ENCODE data around the gene FSTL4. TPM values are rescaled to one million over a fixed set of nuclear protein-coding genes. Genes with fewer than 3 reads are reported as not detected.

The FSTL4 gene
- total and polyA plus RNA-seq, 2 of the 4 experiments (the other 2 are of a cell fraction), result 0.18 TPM; not detected in 1

DNA sequence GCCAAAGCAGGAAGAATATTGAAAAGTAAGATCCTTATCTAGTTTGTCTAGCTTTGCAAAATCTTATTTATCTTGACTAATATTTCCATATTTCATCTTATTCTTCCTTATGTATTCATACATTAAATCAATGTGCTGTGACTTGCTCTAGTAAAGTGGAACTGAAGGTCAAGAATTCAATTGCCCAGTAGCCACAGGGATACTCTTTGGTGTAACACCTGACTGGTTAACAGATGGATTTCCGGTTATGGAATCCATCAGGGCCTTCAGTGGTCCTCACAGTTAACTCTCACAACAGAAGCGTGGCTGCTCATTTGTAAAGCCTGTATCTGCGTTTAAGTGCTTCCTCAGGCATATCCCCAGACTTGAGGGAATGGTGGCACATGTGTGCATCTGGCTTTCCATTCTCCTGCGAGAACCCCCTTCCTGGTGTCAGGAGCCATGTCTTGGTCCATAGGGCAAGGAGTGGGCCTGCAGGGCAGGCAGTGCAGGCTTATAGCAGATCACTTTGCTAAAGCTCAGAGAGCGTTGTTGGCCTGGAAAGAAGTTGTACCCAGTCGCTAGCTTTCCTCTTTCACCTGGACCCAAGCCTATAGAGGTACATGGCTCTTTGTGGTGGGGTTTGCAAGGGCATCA is 461.3 kb downstream of the FSTL4 start:
- ChIA-PET POLR2A (ENCODE audit: unreplicated experiment) (no interaction called here), CTCF (no interaction called here)
- Histone ChIP-seq H2AK5ac (ENCODE audit: low read depth, low read length) (no peak overlapping the region), H4K20me1 (ENCODE audit: insufficient read depth, low read length) (no peaks in the 10 kb centered on the region), H3K4ac (ENCODE audit: low read depth, low read length) (no peak overlapping the region), H4K91ac (ENCODE audit: insufficient read depth, low read depth, low read length) (no peak overlapping the region), H3K23ac (ENCODE audit: low read depth, low read length) (no peak overlapping the region), H3K56ac (ENCODE audit: extremely low read depth, insufficient read depth, low read length) (no peak overlapping the region), H2BK5ac (ENCODE audit: low read depth, low read length, poor library complexity, severe bottlenecking) (no peak overlapping the region), H2BK15ac (ENCODE audit: low read depth, low read length) (no peak overlapping the region), H3K9me1 (ENCODE audit: insufficient read depth, low read length) (no peaks in the 10 kb centered on the region), H3K14ac (replicated peaks; ENCODE audit: low read depth, low read length) (no peak overlapping the region), H2AFZ (replicated peaks; ENCODE audit: low read length, poor library complexity) (no peak overlapping the region), H3K18ac (ENCODE audit: low read depth, low read length) (no peak overlapping the region), H4K5ac (ENCODE audit: low read depth, low read length) (no peak overlapping the region), H3K4me2 (ENCODE audit: low read depth, low read length) (no peak overlapping the region), H3K27me3 (ENCODE audit: control insufficient read depth, insufficient read depth, low read length) (peaks cover 4% of the 10 kb centered on the region), H3K4me3 (ENCODE audit: insufficient read depth, low read depth, low read length) (no peak overlapping the region), H2BK120ac (ENCODE audit: low read depth, low read length) (no peak overlapping the region), H3K36me3 (ENCODE audit: control insufficient read depth, insufficient read depth, low read length) (no peaks in the 10 kb centered on the region), H3K9me3 (ENCODE audit: control insufficient read depth, insufficient read depth, low read length) (no peaks in the 10 kb centered on the region), H3K79me1 (ENCODE audit: low read depth in 1 of 2, low read length in 2 of 2) (no peaks in the 10 kb centered on the region), H3K27ac (ENCODE audit: insufficient read depth, low read length) (no peak overlapping the region), H3K4me1 (ENCODE audit: control insufficient read depth, insufficient read depth, low read length) (no peaks in the 10 kb centered on the region), H2BK20ac (ENCODE audit: low read depth, low read length) (no peak overlapping the region), H4K8ac (ENCODE audit: low read depth in 2 of 2, low read length in 2 of 2) (no peak overlapping the region), H3K9ac (ENCODE audit: low read depth, low read length) (no peak overlapping the region), H2AK9ac (replicated peaks; ENCODE audit: low read depth, low read length, poor library complexity) (no peak overlapping the region)
- WGBS, 2 experiments (ENCODE audit: extremely low coverage in 2 of 2, insufficient read length in 1 of 2), result no CpG with 5 or more reads among the region's 6 CpGs
- intact Hi-C loops (cut with micrococcal nuclease) (no loop called here), dilution Hi-C loops (cut with HindIII; ENCODE audit: low sequenced_read_pairs, unreplicated experiment) (no loop called here), in situ Hi-C loops (cut with MboI; ENCODE audit: low sequenced_read_pairs) (no loop called here)
- no TSS peak for BruUV-seq (replicated peaks)
- DNase-seq (no peak), ATAC-seq (ENCODE audit: low read depth) (no peak)
- TF ChIP-seq, protein P1, sequence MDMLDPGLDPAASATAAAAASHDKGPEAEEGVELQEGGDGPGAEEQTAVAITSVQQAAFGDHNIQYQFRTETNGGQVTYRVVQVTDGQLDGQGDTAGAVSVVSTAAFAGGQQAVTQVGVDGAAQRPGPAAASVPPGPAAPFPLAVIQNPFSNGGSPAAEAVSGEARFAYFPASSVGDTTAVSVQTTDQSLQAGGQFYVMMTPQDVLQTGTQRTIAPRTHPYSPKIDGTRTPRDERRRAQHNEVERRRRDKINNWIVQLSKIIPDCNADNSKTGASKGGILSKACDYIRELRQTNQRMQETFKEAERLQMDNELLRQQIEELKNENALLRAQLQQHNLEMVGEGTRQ (IDR thresholded peaks at IDR 0.05; ENCODE audit: low read depth, low read length), result no peak
- TF ChIP-seq RFX5 (IDR thresholded peaks at IDR 0.05; ENCODE audit: low read depth, low read length) (no peak), NFE2L2 (IDR thresholded peaks at IDR 0.05; ENCODE audit: low read depth, low read length) (no peak), MXI1 (IDR thresholded peaks at IDR 0.05; ENCODE audit: borderline replicate concordance, low read depth, low read length) (no peak), SMC3 (IDR thresholded peaks at IDR 0.05; ENCODE audit: low read depth, low read length) (no peak), CEBPB (IDR thresholded peaks at IDR 0.05; ENCODE audit: low read depth, low read length) (no peak), POLR2A (IDR thresholded peaks at IDR 0.05; ENCODE audit: low read depth, low read length) (no peak), CHD1 (IDR thresholded peaks at IDR 0.05; ENCODE audit: low read depth, low read length) (no peak), RAD21 (IDR thresholded peaks at IDR 0.05; ENCODE audit: low read length) (no peak), MAZ (IDR thresholded peaks at IDR 0.05; ENCODE audit: borderline replicate concordance, low read depth, low read length) (no peak)
- TF ChIP-seq, protein P2, sequence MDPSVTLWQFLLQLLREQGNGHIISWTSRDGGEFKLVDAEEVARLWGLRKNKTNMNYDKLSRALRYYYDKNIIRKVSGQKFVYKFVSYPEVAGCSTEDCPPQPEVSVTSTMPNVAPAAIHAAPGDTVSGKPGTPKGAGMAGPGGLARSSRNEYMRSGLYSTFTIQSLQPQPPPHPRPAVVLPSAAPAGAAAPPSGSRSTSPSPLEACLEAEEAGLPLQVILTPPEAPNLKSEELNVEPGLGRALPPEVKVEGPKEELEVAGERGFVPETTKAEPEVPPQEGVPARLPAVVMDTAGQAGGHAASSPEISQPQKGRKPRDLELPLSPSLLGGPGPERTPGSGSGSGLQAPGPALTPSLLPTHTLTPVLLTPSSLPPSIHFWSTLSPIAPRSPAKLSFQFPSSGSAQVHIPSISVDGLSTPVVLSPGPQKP (IDR thresholded peaks at IDR 0.05; ENCODE audit: borderline replicate concordance, low read depth, low read length), result no peak

All from IMR-90 (cell line).